IMR-90 (cell line): Measurements from ENCODE around the gene DPH6. TPM values are rescaled to one million over a fixed set of nuclear protein-coding genes. Genes with fewer than 3 reads are reported as not detected.

Experiments used
- ATAC-seq: fragments of 200-7000 bp; cut with Tn5 transposase; 2 replicates; pipeline ENCODE4 v1.9.1; 2020; ENCODE audit warnings: low read depth, mild to moderate bottlenecking, moderate library complexity
- BruUV-seq: library from RNA; stranded (reverse); fragments of 400-500 nt; replicated peaks from 2 replicates; lab custom pipeline; 2021; lab: Mats Ljungman, UMichigan
- CTCF ChIA-PET: fragments of 300-600 bp; formaldehyde crosslinking; extraction: SDS; loops from one replicate; lab custom pipeline; 2021; ENCODE audit warnings: antibody characterized with exemption; lab: Yijun Ruan, JAX
- POLR2A ChIA-PET: fragments of 300-600 bp; sonication (Branson Sonifier 250); formaldehyde crosslinking; loops from one replicate; lab custom pipeline; 2022; ENCODE audit warnings: antibody characterized with exemption; ENCODE audit not compliant: unreplicated experiment; lab: Charles Lee
- DNase-seq: peaks from one replicate; pipeline ENCODE4 v3.0.0; 2013
- H2AFZ ChIP-seq: replicated peaks from 2 replicates; pipeline ENCODE3; 2013; ENCODE audit warnings: low read length, mild to moderate bottlenecking; ENCODE audit not compliant: poor library complexity
- H2AK5ac ChIP-seq: 2 replicates; pipeline ENCODE4 v1.6.1; 2013; ENCODE audit warnings: low read depth, low read length, inconsistent platforms
- H2AK9ac ChIP-seq: replicated peaks from 2 replicates; pipeline ENCODE3; 2013; ENCODE audit warnings: mild to moderate bottlenecking, low read depth, low read length, moderate library complexity; ENCODE audit not compliant: poor library complexity
- H2BK120ac ChIP-seq: 2 replicates; pipeline ENCODE4 v1.6.1; 2013; ENCODE audit warnings: low read depth, low read length, inconsistent platforms
- H2BK15ac ChIP-seq: 3 replicates; pipeline ENCODE4 v1.6.1; 2013; ENCODE audit warnings: low read depth, low read length, inconsistent platforms
- H2BK20ac ChIP-seq: 2 replicates; pipeline ENCODE4 v1.6.1; 2013; ENCODE audit warnings: low read depth, mild to moderate bottlenecking, inconsistent platforms, low read length, moderate library complexity
- H2BK5ac ChIP-seq: 2 replicates; pipeline ENCODE4 v1.6.1; 2013; ENCODE audit warnings: mild to moderate bottlenecking, low read depth, low read length, inconsistent platforms; ENCODE audit not compliant: poor library complexity, severe bottlenecking
- H3K14ac ChIP-seq: replicated peaks from 2 replicates; pipeline ENCODE4 v1.6.1; 2013; ENCODE audit warnings: low read depth, low read length, inconsistent platforms
- H3K18ac ChIP-seq: 2 replicates; pipeline ENCODE4 v1.6.1; 2013; ENCODE audit warnings: low read depth, low read length, control low read depth
- H3K23ac ChIP-seq: 2 replicates; pipeline ENCODE4 v1.6.1; 2013; ENCODE audit warnings: low read depth, low read length, inconsistent platforms
- H3K27ac ChIP-seq: 2 replicates; pipeline ENCODE4 v1.5.1; 2013; ENCODE audit warnings: mild to moderate bottlenecking, control low read depth, low read length; ENCODE audit not compliant: insufficient read depth
- H3K27me3 ChIP-seq: 2 replicates; pipeline ENCODE4 v1.6.1; 2013; ENCODE audit warnings: low read length; ENCODE audit not compliant: control insufficient read depth, insufficient read depth
- H3K36me3 ChIP-seq: 2 replicates; pipeline ENCODE4 v1.6.1; 2013; ENCODE audit warnings: low read length, mixed read lengths; ENCODE audit not compliant: control insufficient read depth, insufficient read depth
- H3K4ac ChIP-seq: 2 replicates; pipeline ENCODE4 v1.6.1; 2013; ENCODE audit warnings: low read depth, low read length, inconsistent platforms
- H3K4me1 ChIP-seq: 2 replicates; pipeline ENCODE4 v1.6.1; 2013; ENCODE audit warnings: low read length, mixed read lengths; ENCODE audit not compliant: control insufficient read depth, insufficient read depth
- H3K4me2 ChIP-seq: 2 replicates; pipeline ENCODE4 v1.6.1; 2013; ENCODE audit warnings: low read depth, mild to moderate bottlenecking, control low read depth, low read length, moderate library complexity
- H3K4me3 ChIP-seq: 2 replicates; pipeline ENCODE4 v1.5.1; 2013; ENCODE audit warnings: low read depth, mild to moderate bottlenecking, control low read depth, low read length, moderate library complexity; ENCODE audit not compliant: insufficient read depth
- H3K56ac ChIP-seq: 2 replicates; pipeline ENCODE4 v1.6.1; 2013; ENCODE audit warnings: low read length, inconsistent platforms; ENCODE audit not compliant: insufficient read depth; ENCODE audit errors: extremely low read depth
- H3K79me1 ChIP-seq, 2 experiments: 2 replicates each; pipeline ENCODE4 v1.6.1; 2013; ENCODE audit warnings: low read length in 2 of 2, inconsistent platforms in 1 of 2, low read depth in 1 of 2
- H3K9ac ChIP-seq: 2 replicates; pipeline ENCODE4 v1.6.1; 2013; ENCODE audit warnings: low read depth, low read length, control low read depth
- H3K9me1 ChIP-seq: 2 replicates; pipeline ENCODE4 v1.6.1; 2013; ENCODE audit warnings: low read length, inconsistent platforms; ENCODE audit not compliant: insufficient read depth
- H3K9me3 ChIP-seq: 2 replicates; pipeline ENCODE4 v1.6.1; 2013; ENCODE audit warnings: low read length; ENCODE audit not compliant: control insufficient read depth, insufficient read depth
- H4K20me1 ChIP-seq: 2 replicates; pipeline ENCODE4 v1.6.1; 2013; ENCODE audit warnings: low read length, inconsistent platforms; ENCODE audit not compliant: insufficient read depth
- H4K5ac ChIP-seq: 2 replicates; pipeline ENCODE4 v1.6.1; 2013; ENCODE audit warnings: mild to moderate bottlenecking, low read depth, low read length, control low read depth
- H4K8ac ChIP-seq, 2 experiments: 2 replicates each; pipeline ENCODE4 v1.6.1; 2013; ENCODE audit warnings: low read depth in 2 of 2, low read length in 2 of 2, control low read depth in 1 of 2, inconsistent platforms in 1 of 2
- H4K91ac ChIP-seq: 2 replicates; pipeline ENCODE4 v1.6.1; 2013; ENCODE audit warnings: low read depth, low read length, inconsistent platforms; ENCODE audit not compliant: insufficient read depth
- BHLHE40 ChIP-seq: fragments of 150-350 bp; IDR thresholded peaks from 2 replicates; pipeline ENCODE4 v1.6.1; 2016; ENCODE audit warnings: mild to moderate bottlenecking, low read depth, low read length
- CEBPB ChIP-seq: IDR thresholded peaks from 2 replicates; pipeline ENCODE4 v1.6.1; 2012; ENCODE audit warnings: low read depth, low read length, improper control_type of control experiment
- CHD1 ChIP-seq: IDR thresholded peaks from 2 replicates; pipeline ENCODE4 v1.6.1; 2012; ENCODE audit warnings: low read depth, low read length, improper control_type of control experiment
- ELK1 ChIP-seq: fragments of 150-350 bp; IDR thresholded peaks from 2 replicates; pipeline ENCODE4 v1.6.1; 2016; ENCODE audit warnings: low read depth, mild to moderate bottlenecking, low read length, moderate library complexity, borderline replicate concordance
- MAFK ChIP-seq: IDR thresholded peaks from 2 replicates; pipeline ENCODE4 v1.6.1; 2012; ENCODE audit warnings: low read depth, low read length, improper control_type of control experiment
- MAZ ChIP-seq: IDR thresholded peaks from 2 replicates; pipeline ENCODE4 v1.6.1; 2012; ENCODE audit warnings: low read depth, mild to moderate bottlenecking, low read length, improper control_type of control experiment, moderate library complexity, borderline replicate concordance
- MXI1 ChIP-seq: IDR thresholded peaks from 2 replicates; pipeline ENCODE4 v1.6.1; 2012; ENCODE audit warnings: low read depth, mild to moderate bottlenecking, low read length, moderate library complexity, borderline replicate concordance
- NFE2L2 ChIP-seq: fragments of 150-350 bp; IDR thresholded peaks from 2 replicates; pipeline ENCODE4 v1.6.1; 2016; ENCODE audit warnings: low read depth, mild to moderate bottlenecking, low read length
- POLR2A ChIP-seq: IDR thresholded peaks from 2 replicates; pipeline ENCODE4 v1.6.1; 2012; ENCODE audit warnings: mild to moderate bottlenecking, low read depth, low read length
- RAD21 ChIP-seq: IDR thresholded peaks from 2 replicates; pipeline ENCODE4 v1.6.1; 2012; ENCODE audit warnings: low read length, improper control_type of control experiment
- RCOR1 ChIP-seq: IDR thresholded peaks from 2 replicates; pipeline ENCODE4 v1.6.1; 2012; ENCODE audit warnings: mild to moderate bottlenecking, low read length, improper control_type of control experiment; ENCODE audit not compliant: insufficient replicate concordance
- RFX5 ChIP-seq: IDR thresholded peaks from 2 replicates; pipeline ENCODE4 v1.8.0; 2012; ENCODE audit warnings: low read depth, mild to moderate bottlenecking, low read length, moderate library complexity
- USF2 ChIP-seq: fragments of 150-350 bp; IDR thresholded peaks from 2 replicates; pipeline ENCODE4 v1.6.1; 2017; ENCODE audit warnings: mild to moderate bottlenecking, antibody characterized with exemption, low read length, low read depth
- WGBS, 2 experiments: methylation state at CpG; one replicate each; pipeline versions ENCODE4 v1.1.5 to v1.1.7; 2013; ENCODE audit warnings: missing lambda C conversion rate in 2 of 2; ENCODE audit not compliant: insufficient read length in 1 of 2; ENCODE audit errors: extremely low coverage in 2 of 2; 5-methylcytosine and 5-hydroxymethylcytosine counted together
- dilution Hi-C: fragments of 300-500 bp; cut with HindIII; formaldehyde crosslinking; loops from one replicate; pipeline ENCODE4 v1.14.3; 2018; ENCODE audit warnings: low sequenced_read_pairs; ENCODE audit not compliant: unreplicated experiment
- in situ Hi-C: fragments of 300-500 bp; cut with MboI; formaldehyde crosslinking; loops from 3 replicates; pipeline ENCODE4 v1.14.3; 2019; ENCODE audit warnings: low sequenced_read_pairs, inconsistent platforms, mixed read lengths
- intact Hi-C: fragments of 100-400 bp; cut with micrococcal nuclease; formaldehyde crosslinking; loops from 2 replicates; pipeline ENCODE4 v1.10.0; 2022
- polyA plus RNA-seq, 3 experiments: library from polyadenylated mRNA; depleted of rRNA; stranded (reverse); fragments of >200 nt; gene quantifications; 2 replicates each; pipeline ENCODE4 v1.2.3, GENCODE V29; 2012; ENCODE audit warnings: low replicate concordance in 1 of 3
- total RNA-seq: library from RNA; depleted of rRNA; stranded (reverse); fragments of >200 nt; gene quantifications from 2 replicates; pipeline ENCODE4 v1.2.3, GENCODE V29; 2012

Gene DPH6
- total and polyA plus RNA-seq, 2 of the 4 experiments (the other 2 are of a cell fraction): 6.1 to 8.1 TPM

GRCh38 chr15:35561308-35561707, 15.3 kb upstream of the DPH6 start:
- Histone ChIP-seq H4K20me1 (no peaks in the 10 kb centered on the region), H3K36me3 (no peaks in the 10 kb centered on the region), H3K4me3 (no peak overlapping the region), H2BK120ac (no peak overlapping the region), H3K4me2 (no peak overlapping the region), H3K4me1 (peaks cover 5% of the 10 kb centered on the region), H3K9ac (no peak overlapping the region), H3K56ac (no peak overlapping the region), H2BK15ac (no peak overlapping the region), H4K8ac (no peak overlapping the region), H2AK5ac (no peak overlapping the region), H3K27ac (no peak overlapping the region), H3K79me1 (0 out of 4 replicates have a peak, but pooled peaks cover 0 to 3% of the 10 kb centered on the region in 2 experiments), H4K91ac (no peak overlapping the region), H3K14ac (no peak overlapping the region), H2AK9ac (no peak overlapping the region), H3K27me3 (no peaks in the 10 kb centered on the region), H2BK20ac (no peak overlapping the region), H3K18ac (no peak overlapping the region), H2BK5ac (no peak overlapping the region), H2AFZ (no peak overlapping the region), H3K4ac (no peak overlapping the region), H3K9me1 (0 out of 2 replicates have a peak, but pooled peaks cover 3% of the 10 kb centered on the region), H4K5ac (no peak overlapping the region), H3K9me3 (no peaks in the 10 kb centered on the region), H3K23ac (no peak overlapping the region)
- DNase-seq: no peak
- no TSS peak for BruUV-seq
- ATAC-seq: no peak
- in situ Hi-C loops: no loop called here
- TF ChIP-seq RFX5 (no peak), MXI1 (no peak), NFE2L2 (no peak), RCOR1 (no peak), POLR2A (no peak), ELK1 (no peak), USF2 (no peak), CEBPB (no peak), CHD1 (no peak), MAFK (no peak), RAD21 (no peak), MAZ (no peak), BHLHE40 (no peak)
- ChIA-PET CTCF (interaction anchor here (0.5 kb wide), 1 partner anchor 157 kb away, joined by 4 read pairs; no protein-coding TSS in a partner anchor), POLR2A (no interaction called here)
- dilution Hi-C loops: no loop called here
- no CpG with 5 or more reads among the region's 1 CpG for WGBS, 2 experiments
- intact Hi-C loops: no loop called here
